HepG2 (cell line): ENCODE data around the gene SYMPK. TPM values are rescaled to one million over a fixed set of nuclear protein-coding genes. Genes with fewer than 3 reads are reported as not detected.

Source experiments
- CBX5 ChIP-seq: sonication (generic); formaldehyde crosslinking; IDR thresholded peaks from 2 replicates; pipeline ENCODE4 v1.4.0; 2020; ENCODE audit warnings: missing genetic modification reagents, borderline replicate concordance
- CC2D1A ChIP-seq: sonication (generic); formaldehyde crosslinking; IDR thresholded peaks from 2 replicates; pipeline ENCODE4 v1.8.1; 2023; ENCODE audit warnings: mild to moderate bottlenecking, missing genetic modification reagents
- CCAR2 ChIP-seq: fragments of 200-400 bp; formaldehyde crosslinking; optimal IDR thresholded peaks from 2 replicates; pipeline ENCODE3; 2018; ENCODE audit warnings: low read depth, mild to moderate bottlenecking, low read length, moderate library complexity
- CENPT ChIP-seq: sonication (generic); formaldehyde crosslinking; IDR thresholded peaks from 2 replicates; pipeline ENCODE4 v1.8.0; 2022; ENCODE audit warnings: low read depth, mild to moderate bottlenecking, moderate library complexity, missing genetic modification reagents
- HOXA9 ChIP-seq: sonication (generic); formaldehyde crosslinking; IDR thresholded peaks from 2 replicates; pipeline ENCODE4 v1.8.1; 2022; ENCODE audit warnings: missing genetic modification reagents, mild to moderate bottlenecking, moderate library complexity, borderline replicate concordance
- JUNB ChIP-seq: sonication (generic); formaldehyde crosslinking; IDR thresholded peaks from 2 replicates; pipeline ENCODE4 v1.8.0; 2022; ENCODE audit warnings: missing genetic modification reagents, mild to moderate bottlenecking, borderline replicate concordance
- KDM2A ChIP-seq: sonication (generic); formaldehyde crosslinking; IDR thresholded peaks from 2 replicates; pipeline ENCODE4 v1.4.0; 2020; ENCODE audit warnings: low read depth, missing genetic modification reagents, borderline replicate concordance
- NONO ChIP-seq, 2 experiments: fragments of 450-650 bp in 1 of 2; sonication (generic) in 1 of 2; formaldehyde crosslinking in 1 of 2; IDR thresholded peaks in 1 of 2; conservative IDR thresholded peaks in 1 of 2; 2 replicates each; pipeline versions ENCODE4 v1.6.1 to v1.8.0; 2017 to 2022; ENCODE audit warnings: mild to moderate bottlenecking in 1 of 2, missing genetic modification reagents in 1 of 2, moderate library complexity in 1 of 2
- RBFOX2 ChIP-seq: fragments of 200-400 bp; formaldehyde crosslinking; IDR thresholded peaks from 2 replicates; pipeline ENCODE4 v1.6.1; 2017; ENCODE audit warnings: low read depth, mild to moderate bottlenecking, low read length
- TCF7 ChIP-seq: sonication (generic); IDR thresholded peaks from 2 replicates; pipeline ENCODE4 v1.6.1; 2016; ENCODE audit warnings: antibody characterized with exemption, low read depth
- TEAD2 ChIP-seq: sonication (generic); formaldehyde crosslinking; IDR thresholded peaks from 2 replicates; pipeline ENCODE4 v1.9.0; 2021; ENCODE audit warnings: missing genetic modification reagents
- U2AF2 ChIP-seq: fragments of 200-400 bp; formaldehyde crosslinking; IDR thresholded peaks from 2 replicates; pipeline ENCODE4 v1.6.1; 2017; ENCODE audit warnings: low read depth, mild to moderate bottlenecking, low read length
- ZFP36 ChIP-seq: fragments of 150-350 bp; IDR thresholded peaks from 2 replicates; pipeline ENCODE4 v1.6.1; 2018; ENCODE audit warnings: borderline replicate concordance, low read length, low read depth; ENCODE audit not compliant: partially characterized antibody
- ZFP62 ChIP-seq: sonication (generic); formaldehyde crosslinking; IDR thresholded peaks from 2 replicates; pipeline ENCODE4 v1.4.0; 2020; ENCODE audit warnings: missing genetic modification reagents
- ZNF138 ChIP-seq: sonication (generic); formaldehyde crosslinking; IDR thresholded peaks from 2 replicates; pipeline ENCODE4 v1.5.0; 2020; ENCODE audit warnings: mild to moderate bottlenecking, low read depth, missing genetic modification reagents
- ZNF142 ChIP-seq: sonication (generic); formaldehyde crosslinking; IDR thresholded peaks from 2 replicates; pipeline ENCODE4 v1.4.0; 2020; ENCODE audit warnings: missing genetic modification reagents
- ZNF17 ChIP-seq: sonication (generic); formaldehyde crosslinking; IDR thresholded peaks from 2 replicates; pipeline ENCODE4 v1.5.0; 2020; ENCODE audit warnings: mild to moderate bottlenecking, missing genetic modification reagents
- ZNF616 ChIP-seq: sonication (generic); formaldehyde crosslinking; IDR thresholded peaks from 2 replicates; pipeline ENCODE4 v1.5.0; 2020; ENCODE audit warnings: low read depth, mild to moderate bottlenecking, missing genetic modification reagents
- ZNF766 ChIP-seq: sonication (generic); formaldehyde crosslinking; IDR thresholded peaks from 2 replicates; pipeline ENCODE4 v1.5.0; 2020; ENCODE audit warnings: missing genetic modification reagents, borderline replicate concordance
- ZSCAN22 ChIP-seq: sonication (generic); formaldehyde crosslinking; IDR thresholded peaks from 2 replicates; pipeline ENCODE4 v1.4.0; 2020; ENCODE audit warnings: mild to moderate bottlenecking, missing genetic modification reagents
- polyA plus RNA-seq, 8 experiments: library from polyadenylated mRNA; depleted of rRNA in 3 of 8; stranded (reverse) in 7 of 8; unstranded in 1 of 8; fragments of >200 nt; fragmentation: Illumina TruSeq in 4 of 8; extraction: Trizol in 4 of 8; gene quantifications; 2 replicates each; pipeline versions ENCODE4 v1.2.1 to v1.2.3, GENCODE V29; 2011 to 2016; ENCODE audit warnings: low read depth in 4 of 8, missing spikeins in 1 of 8, mixed read lengths in 1 of 8; ENCODE audit not compliant: insufficient read depth in 1 of 8
- total RNA-seq, 5 experiments: library from RNA; depleted of rRNA; stranded (reverse); fragments of >200 nt; fragmentation: Illumina TruSeq; extraction: Trizol; gene quantifications; 2 replicates each; pipeline ENCODE4 v1.2.3, GENCODE V29; 2016; ENCODE audit warnings: low read depth in 1 of 5
- TF ChIP-seq, protein P1 (sequence below): sonication (generic); formaldehyde crosslinking; IDR thresholded peaks from 2 replicates; pipeline ENCODE4 v1.9.0; 2022; ENCODE audit warnings: missing genetic modification reagents, mild to moderate bottlenecking, borderline replicate concordance

The SYMPK gene
- total and polyA plus RNA-seq, 2 of the 13 experiments (the other 11 are each of a cell fraction or from before 2014, with no cell fraction given), result 21.9 to 55.7 TPM

GRCh38 chr19:45886427-45887199, 23.7 kb upstream of the SYMPK start (continued):
- TF ChIP-seq ZSCAN22 (CRISPR knock-in tag), result peak; percentile 49; the same call in 1 of the 2 replicates
- TF ChIP-seq ZFP62 (CRISPR knock-in tag), result no peak
- no peak for TF ChIP-seq NONO (IDR thresholded peaks at IDR 0.05)
- no peak for TF ChIP-seq NONO (CRISPR knock-in tag; conservative IDR thresholded peaks at IDR 0.05)
- TF ChIP-seq JUNB (CRISPR knock-in tag), result no peak
- TF ChIP-seq U2AF2, result no peak; the same call in 1 of the 2 replicates
- no peak for TF ChIP-seq ZNF766 (CRISPR knock-in tag)
- TF ChIP-seq, protein P1, sequence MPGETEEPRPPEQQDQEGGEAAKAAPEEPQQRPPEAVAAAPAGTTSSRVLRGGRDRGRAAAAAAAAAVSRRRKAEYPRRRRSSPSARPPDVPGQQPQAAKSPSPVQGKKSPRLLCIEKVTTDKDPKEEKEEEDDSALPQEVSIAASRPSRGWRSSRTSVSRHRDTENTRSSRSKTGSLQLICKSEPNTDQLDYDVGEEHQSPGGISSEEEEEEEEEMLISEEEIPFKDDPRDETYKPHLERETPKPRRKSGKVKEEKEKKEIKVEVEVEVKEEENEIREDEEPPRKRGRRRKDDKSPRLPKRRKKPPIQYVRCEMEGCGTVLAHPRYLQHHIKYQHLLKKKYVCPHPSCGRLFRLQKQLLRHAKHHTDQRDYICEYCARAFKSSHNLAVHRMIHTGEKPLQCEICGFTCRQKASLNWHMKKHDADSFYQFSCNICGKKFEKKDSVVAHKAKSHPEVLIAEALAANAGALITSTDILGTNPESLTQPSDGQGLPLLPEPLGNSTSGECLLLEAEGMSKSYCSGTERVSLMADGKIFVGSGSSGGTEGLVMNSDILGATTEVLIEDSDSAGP (CRISPR knock-in tag), result peak; percentile 98
- no peak for TF ChIP-seq ZNF138 (CRISPR knock-in tag)
- no peak for TF ChIP-seq CCAR2
- no peak for TF ChIP-seq TCF7
- TF ChIP-seq TEAD2, result no peak
- no peak for TF ChIP-seq CENPT (CRISPR knock-in tag)
- TF ChIP-seq ZNF616, result no peak
- no peak for TF ChIP-seq ZNF142 (CRISPR knock-in tag)
- peak; percentile 88 for TF ChIP-seq ZFP36
- TF ChIP-seq ZNF17 (CRISPR knock-in tag), result no peak
- TF ChIP-seq CBX5 (CRISPR knock-in tag), result no peak; the same call in 1 of the 2 replicates
- TF ChIP-seq RBFOX2, result no peak
- peak; percentile 100 for TF ChIP-seq KDM2A (CRISPR knock-in tag)
- no peak for TF ChIP-seq HOXA9
- no peak for TF ChIP-seq CC2D1A (CRISPR knock-in tag)
